ENCODE measurements around the gene SHROOM1.
"Not testable (repeated sequence)": the region's sequence is repeated elsewhere in the genome, so short reads cannot be mapped to it uniquely, and the experiment has no call there.

Gene SHROOM1

DNA sequence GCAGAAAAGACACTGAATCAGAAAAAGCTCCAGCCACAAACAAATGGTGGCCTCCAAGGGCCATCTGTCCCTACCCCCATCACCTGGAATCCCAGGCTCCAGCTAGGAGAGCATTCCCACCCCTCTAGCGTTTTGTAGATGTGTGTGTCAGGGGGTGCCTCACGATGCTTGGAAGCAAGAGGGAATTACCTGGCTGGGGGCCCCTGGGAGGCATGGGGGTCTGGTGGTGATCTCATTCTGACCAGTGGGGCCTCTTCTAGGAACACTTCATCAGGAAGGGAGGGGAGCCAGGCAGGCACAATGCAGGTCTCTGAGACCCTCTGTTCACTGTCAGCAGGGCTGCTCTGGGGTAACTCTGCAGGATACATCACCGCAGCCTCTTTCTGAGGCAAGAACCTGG lies 6.0 kb downstream of the SHROOM1 start:
- no peak for DNase-seq

DNA sequence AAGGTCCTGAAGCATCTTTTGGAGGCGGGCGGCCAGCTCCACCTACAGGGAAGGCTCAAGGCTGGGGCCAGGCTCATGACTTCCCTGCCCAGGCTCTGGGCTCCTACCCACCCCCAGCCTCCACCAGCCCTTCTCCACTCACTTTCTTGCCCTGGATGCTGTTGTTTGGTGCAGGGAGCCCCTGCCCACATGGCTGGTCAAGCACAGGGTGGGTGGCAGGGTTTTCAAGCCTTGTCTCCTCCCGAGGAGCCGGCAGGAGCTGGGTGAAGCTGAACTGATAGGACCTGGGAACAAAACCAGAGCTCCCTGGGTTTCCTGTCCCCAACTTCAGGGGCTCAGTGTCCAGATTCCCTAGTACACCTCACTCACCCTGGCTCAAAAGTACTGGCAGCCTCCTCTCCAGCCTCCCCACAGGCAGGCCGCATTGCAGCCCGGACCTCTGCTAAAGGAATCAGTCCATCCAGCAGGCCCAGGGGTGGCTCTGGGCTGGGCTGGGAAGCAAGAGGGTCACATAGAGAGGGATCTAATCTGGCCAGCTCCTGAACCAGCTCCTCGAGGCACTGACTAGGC lies 6.9 kb downstream of the SHROOM1 start:
- DNase-seq = no peak

DNA sequence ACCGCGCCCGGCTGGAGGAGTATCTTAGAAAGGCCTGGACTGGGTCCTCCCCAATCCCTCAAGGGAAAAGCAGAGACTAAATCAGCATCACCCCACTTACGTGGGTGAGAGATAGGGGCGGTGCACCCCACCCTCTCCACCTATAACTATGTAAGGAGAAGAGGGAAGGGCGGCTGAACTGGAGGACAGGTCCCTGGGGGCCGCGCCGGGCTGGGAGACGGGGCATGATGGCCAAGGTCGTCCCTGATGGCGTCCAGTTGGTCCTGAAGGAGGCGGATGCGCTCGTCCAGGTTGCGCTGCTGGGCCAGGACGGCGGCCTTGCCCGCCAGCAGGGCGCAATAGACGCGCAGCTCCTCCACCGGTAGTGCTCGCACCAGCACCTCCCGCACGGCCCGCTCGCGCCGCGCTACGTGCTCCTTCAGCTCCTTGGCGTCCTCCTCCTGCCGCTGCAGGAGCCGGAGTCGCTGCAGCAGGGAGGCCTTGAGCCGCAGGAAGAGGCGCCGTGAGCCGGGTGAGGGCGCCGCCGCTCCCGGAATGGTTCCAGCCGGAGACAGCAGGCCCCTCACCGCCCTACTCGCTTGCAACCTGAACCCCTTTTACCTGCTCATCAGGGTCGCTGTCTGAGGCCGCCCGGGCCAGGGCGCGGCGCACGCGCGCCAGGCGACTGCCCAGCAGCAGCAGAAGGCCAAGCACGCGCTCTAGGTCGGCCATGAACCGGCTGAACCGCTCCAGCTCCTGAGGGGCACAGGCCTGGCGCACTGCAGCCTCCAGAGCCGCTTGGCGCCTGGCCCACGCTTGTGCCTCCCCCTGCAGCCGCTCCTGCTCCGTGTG lies 7.6 kb downstream of the SHROOM1 start:
- peak; percentile 21 for DNase-seq

DNA sequence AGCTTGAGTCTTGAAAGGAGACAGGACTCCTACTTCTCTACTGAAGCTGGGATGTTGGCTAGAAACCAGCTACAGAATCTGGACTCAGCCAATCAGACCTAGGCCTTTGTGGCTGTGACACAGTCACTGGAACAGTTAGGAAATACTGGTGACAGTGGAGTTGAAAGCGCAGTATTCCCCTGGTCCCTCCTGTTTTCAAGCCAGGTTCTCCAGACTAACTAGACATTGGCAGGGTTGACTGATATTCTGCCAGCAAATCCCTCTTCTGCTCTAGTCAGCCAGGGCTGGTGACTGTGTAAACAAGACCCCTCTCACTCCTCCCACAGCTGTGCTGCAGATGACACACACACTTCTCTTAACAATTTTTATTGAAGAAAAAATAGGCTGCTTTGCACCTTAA lies 8.7 kb downstream of the SHROOM1 start:
- peak; percentile 36 for DNase-seq

DNA sequence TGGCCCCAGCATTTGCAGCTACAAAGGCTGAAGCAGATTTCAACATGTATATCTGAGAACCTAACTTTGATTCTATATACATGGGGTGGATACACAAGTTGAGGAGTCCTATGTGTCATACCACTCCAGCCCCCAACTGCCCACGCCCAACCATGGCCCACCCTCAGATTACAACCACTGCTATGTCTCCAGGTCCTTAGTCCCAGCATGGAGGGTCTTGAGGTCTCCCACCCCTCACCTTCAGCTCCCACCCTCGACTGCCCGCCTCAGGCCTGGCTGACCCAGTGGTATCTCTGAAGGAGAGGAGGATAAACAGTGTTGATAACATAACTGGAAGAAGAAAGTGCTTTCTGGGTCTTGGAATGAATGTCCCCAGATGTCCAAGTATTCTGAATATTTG lies 9.1 kb downstream of the SHROOM1 start:
- DNase-seq = no peak

DNA sequence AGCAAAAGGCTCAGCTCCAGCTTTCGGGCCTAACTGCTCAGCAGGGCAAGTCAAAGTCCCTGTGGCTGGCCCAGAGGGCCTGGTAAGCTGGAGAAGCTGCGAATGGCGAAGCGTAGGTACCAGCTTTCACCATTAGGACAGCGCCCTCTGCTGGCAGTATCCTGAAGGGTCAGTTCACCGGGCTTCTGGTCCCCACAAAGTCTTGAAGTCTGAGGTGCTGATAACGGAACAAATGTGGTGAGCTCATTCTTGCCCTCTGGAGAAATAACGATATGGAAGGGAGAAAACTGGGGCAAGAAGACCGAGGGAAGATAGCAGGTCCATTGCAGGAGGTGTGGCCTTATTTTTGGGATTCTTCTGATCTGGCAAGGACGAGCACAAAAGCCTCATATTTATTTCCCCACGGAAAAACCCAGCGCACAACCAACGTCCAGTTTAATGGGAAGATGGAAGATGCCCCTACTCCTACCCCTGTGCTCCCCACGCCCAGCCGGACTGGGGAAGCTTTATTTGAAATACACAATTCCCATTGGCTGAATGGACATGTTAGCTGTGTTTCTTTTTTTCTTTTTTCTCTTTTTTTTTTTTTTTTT lies 10.2 kb downstream of the SHROOM1 start:
- peak; percentile 84 for DNase-seq

DNA sequence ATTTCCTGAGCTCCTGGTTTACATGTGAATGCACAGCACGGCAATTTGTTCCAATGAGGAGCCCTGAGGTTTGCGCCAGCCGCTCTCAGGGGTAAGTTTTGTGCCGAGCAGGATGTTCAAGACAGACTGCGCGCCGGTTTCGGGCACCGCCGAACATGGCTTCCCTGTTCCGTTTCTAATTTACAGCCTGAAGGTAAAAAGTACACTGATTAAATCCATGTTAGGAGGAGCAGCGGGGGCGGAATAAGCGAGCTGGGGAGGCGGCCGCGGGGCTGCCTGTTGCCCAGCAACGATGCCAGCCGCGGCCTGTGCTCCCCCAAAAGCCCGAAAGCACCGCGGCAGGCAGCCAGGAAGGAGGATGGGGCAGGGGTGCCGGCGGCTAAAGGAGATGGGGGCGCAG lies 11.0 kb downstream of the SHROOM1 start:
- DNase-seq = no peak

DNA sequence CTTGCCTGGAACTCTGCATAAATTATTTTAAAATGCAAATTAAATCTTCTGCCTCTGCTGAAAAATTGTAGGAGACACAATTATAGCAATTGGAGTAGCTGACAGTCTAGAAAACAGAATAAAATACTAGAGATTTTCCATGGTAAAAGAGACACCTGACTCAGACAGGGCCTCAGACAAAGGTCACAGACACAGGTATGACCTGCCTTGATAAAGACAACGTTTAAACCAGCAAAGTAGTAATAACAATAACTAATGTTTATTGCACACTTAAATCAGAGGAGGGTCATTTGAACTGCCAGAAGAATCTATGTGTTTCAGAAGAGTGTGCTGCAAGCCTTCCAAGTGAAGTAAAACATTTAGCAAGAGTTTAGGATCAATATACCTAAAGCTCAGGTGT lies 13.4 kb downstream of the SHROOM1 start:
- DNase-seq = no peak

DNA sequence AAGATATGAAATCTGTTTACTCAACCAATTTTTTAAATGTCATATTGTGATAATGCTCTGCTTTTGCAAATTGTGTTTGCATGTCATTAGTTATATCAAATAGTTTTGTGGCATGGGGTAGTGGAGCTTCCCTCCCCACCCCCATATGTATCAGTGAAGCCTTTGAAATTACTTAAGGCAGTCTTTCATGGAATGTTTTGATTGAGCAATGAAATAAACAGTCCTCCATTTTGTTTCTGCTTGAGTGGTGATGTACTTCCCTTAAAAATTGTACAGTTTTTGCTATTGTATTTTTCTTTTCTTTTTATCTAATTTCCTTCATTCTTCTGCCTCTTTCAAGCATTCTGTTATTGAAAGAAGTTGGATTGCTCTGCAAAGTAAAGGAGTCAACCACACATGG lies 13.9 kb downstream of the SHROOM1 start:
- DNase-seq = no peak

DNA sequence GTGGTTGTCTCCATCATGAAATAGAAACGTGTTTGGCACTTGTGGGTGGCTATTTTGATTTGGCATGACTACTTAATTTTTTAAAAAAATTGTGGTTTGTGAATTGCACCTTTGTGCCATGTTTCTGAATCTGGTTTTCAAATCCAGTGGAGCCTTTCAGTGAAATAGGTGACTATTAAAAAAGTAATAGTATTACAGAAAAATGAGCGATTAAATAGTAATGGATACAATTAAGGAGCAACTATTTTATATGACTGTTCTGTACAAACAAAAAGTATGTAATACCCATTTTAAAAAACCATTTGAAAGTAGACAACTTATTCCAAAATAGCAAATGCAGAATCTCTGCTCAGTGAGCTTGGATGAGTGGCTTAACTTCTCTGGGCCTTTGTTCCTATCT lies 14.4 kb downstream of the SHROOM1 start:
- DNase-seq = no peak

DNA sequence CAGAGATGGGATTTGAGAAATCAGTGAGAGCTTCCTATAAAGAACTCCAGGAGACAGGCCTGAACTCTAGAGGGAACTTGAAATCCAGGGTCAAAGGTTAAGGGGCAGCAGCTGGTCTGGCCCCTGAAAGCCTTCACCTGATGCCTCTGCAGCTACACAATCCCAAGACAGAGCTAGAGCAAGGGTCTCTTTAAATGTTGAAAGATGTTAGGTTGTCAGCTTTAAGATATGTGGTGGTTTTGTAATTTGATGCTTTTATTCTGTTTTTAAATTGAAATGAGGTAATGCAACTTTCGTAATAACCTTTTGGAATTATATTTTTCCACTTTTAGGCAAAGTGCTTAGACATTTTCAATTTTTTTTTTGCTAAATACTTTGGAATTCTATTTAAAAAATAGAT lies 15.0 kb downstream of the SHROOM1 start:
- peak; percentile 25 for DNase-seq

DNA sequence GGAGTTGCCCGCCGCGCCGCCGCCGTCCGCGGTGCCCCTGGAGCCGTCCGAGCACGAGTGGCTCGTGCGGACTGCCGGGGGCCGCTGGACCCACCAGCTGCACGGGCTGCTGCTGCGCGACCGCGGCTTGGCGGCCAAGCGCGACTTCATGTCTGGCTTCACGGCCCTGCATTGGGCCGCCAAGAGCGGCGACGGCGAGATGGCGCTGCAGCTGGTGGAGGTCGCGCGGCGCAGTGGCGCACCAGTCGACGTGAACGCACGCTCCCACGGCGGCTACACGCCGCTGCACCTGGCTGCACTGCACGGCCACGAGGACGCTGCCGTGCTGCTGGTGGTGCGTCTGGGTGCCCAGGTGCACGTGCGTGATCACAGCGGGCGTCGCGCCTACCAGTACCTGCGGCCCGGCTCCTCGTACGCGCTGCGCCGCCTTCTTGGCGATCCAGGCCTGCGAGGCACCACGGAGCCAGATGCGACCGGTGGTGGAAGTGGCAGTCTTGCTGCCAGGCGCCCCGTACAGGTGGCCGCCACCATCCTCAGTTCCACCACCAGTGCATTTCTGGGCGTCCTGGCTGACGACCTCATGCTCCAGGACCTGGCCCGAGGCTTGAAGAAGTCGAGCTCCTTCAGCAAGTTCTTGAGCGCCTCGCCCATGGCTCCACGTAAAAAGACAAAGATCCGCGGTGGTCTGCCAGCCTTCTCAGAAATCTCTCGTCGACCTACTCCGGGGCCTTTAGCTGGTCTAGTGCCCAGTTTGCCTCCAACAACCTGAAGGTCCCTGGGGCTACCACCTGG lies 15.7 kb downstream of the SHROOM1 start:
- no peak for DNase-seq

DNA sequence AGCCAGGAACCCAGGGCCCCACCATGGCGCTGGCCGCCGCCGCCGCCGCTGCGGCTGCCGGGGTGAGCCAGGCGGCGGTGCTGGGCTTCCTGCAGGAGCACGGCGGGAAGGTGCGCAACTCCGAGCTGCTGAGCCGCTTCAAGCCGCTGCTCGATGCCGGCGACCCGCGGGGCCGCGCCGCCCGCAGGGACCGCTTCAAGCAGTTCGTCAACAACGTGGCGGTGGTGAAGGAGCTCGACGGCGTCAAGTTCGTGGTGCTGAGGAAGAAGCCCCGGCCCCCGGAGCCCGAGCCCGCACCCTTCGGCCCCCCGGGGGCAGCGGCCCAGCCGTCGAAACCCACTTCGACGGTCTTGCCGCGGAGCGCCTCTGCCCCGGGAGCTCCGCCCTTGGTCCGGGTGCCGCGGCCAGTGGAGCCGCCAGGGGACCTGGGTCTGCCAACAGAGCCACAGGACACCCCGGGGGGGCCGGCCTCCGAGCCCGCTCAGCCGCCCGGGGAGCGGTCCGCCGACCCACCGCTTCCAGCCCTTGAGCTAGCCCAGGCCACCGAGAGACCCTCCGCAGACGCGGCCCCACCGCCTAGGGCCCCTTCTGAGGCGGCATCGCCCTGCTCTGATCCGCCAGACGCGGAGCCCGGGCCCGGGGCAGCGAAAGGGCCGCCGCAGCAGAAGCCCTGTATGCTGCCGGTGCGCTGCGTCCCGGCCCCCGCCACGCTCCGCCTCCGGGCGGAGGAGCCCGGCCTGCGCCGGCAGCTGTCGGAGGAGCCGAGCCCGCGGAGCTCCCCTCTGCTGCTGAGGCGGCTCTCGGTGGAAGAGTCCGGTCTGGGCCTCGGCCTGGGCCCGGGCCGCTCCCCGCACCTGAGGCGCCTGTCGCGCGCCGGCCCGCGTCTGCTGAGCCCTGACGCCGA lies 16.6 kb downstream of the SHROOM1 start:
- DNase-seq = no peak

DNA sequence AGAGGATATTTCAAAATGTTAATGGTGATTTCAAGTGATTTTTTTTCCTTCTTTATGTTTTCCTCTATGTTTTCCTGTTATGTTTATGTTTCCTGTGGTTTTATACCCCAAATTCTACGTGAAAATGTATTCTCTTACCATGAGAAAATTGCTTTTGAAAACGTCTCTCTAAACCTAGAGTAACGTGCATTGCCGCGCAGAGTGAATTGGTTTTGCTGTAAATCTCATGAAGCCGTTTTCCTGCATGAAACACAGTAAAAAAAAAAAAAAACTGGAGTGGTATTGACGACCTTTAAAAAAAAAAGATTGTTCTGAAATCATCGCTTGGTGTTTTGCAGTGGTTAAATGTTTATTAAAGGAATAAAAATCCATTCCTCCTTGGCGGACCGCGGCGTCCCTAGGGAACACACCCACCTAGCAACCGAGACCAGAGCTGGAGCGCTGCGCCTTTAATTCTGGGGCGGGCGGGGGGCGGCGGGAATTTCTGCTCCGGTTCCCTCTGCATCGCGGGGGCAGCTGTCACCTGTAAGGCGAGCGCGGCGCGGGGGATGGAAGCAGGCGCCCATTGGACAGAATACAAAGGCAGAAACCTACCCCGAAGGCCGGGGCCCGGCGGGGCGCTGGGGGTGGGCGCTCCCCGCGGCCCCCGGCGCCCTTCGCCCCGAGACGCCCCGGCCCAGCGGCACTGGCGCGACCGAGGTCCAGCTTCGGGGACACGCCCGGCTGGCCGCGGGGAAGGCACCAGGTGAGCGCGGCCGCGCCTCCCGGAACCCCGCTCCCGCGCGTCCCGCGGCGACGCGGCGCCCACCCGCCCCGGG lies 17.5 kb downstream of the SHROOM1 start, which contains the start of gene SOWAHA:
Gene SOWAHA (plus strand): TSS at position 522 of the 818 bp plus-strand sequence. CDS start 320 bp downstream, outside the sequence.
- no peak for DNase-seq

DNA sequence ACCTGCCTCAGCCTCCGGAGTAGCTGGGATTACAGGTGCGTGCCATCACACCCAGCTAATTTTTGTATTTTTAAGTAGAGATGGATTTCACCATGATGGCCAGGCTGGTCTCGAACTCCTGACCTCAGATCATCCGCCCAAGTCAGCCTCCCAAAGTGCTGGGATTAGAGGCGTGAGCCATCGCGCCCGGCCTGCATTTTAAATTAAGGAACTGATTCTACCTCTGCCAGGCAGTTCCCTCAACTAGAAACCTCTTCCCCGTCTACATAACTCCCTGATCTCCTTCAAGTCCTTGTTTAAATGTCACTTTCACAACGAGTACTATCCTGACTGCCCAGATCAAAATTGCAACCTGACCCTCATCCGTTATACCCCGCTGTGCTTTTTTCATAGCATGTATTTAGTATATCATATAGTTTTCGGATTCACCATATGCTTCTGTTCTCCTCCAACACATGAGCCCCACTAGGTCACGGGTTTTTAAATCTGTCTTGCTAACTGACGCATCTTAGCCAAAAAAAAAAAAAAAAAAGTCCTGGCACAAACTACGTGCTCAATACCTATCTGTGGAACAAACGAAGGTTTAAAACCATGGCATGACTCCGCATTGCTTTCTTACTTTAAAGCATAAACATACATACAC lies 18.2 kb downstream of the SHROOM1 start:
- no peak for DNase-seq

DNA sequence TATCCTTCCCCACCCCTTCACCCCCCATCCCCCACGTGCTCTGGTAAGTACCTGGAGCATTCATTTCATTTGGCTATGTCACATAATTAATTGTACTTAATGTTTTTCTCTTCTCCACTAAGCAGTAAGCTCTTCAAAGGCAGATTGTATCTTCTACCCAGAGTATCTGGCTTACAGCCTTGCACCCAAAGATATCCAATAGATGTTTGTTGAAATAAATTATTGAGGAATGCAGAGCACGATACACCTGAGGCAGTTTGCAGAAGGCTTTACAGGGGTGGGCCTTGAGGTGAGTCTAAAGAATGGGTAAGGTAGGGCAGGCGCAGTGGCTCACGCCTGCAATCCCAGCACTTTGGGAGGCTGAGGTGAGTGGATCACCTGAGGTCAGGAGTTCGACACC lies 19.8 kb downstream of the SHROOM1 start:
- DNase-seq = no peak

DNA sequence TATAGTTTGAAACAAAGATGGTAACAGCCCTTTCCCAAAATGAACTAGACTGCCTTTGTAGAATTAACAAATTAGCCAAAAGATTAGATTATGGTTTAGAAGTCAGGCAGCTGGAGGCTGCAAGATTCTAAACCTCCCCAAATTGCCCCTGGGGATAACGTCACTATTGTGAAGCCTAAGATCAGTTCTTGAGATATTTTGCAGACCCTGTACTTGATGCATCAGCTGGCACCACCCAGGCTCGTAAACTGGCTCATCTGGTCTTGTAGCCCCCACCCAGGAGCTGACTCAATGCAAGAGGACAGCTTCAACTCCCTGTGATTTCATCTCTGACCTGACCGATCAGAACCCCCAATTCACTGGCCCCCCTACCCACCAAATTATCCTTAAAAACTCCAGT lies 21.6 kb downstream of the SHROOM1 start:
- no peak for DNase-seq

DNA sequence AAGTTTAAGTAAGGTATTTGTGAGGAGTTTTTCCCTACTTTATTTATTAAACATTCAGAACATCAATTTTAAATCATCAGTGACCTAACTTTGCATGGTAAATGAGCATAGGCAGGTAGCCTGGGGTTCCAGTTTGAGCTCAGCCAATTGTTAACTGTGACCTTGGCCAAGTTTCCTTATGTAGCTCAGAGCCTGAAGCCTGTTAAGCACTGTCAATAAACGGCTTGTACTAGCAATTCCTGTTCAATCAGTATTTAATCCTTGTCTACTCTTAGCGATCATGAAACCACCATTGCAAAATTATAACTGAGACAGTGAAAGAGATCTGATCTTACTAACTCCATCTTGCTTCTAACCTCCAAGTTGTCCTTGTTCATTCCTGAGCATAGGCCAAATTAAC lies 22.0 kb downstream of the SHROOM1 start:
- DNase-seq = no peak

DNA sequence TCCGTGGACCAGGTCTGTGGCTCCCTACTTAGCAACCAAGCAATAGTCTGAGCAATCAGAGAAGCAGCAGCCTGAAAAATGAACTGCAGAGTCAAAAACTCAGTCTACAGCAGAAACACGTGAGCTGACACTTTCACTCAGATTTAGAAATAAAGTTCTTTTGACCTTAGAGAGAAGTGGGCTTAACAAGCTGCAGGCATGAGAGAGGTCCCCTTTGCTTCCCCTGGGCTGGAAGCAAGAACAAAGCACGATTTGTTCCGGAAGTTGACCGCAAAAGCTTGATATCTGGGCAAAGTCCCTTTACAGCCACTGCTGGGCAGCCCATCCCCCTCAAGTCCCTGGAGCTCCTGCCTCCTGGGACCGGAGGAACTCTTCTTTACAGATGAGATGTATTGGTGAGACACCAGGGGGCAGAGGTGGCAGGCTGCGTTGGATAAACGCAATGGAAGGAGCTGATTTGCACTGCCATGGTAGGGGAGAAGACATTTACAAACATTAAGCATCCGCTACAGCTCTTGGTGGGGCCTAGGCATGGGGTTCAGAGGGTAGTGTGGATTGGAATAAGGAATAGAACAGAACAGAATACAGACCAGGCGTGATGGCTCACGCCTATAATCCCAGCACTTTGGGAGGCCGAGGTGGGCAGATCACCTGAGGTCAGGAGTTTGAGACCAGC lies 23.1 kb downstream of the SHROOM1 start:
- no peak for DNase-seq

DNA sequence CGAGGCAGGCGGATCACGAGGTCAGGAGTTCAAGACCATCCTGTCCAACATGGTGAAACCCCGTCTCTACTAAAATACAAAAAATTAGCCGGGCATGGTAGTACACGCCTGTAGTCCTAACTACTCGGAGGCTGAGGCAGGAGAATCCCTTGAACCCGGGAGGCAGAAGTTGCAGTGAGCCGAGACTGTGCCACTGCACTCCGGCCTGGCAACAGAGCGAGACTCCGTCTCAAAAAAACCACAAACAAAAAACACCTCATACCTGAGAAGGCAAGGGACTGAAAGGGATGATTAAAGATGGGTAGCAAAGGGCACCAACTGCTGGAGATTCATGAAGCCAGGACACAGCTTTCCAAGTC lies 23.7 kb downstream of the SHROOM1 start:
- not testable (repeated sequence) for DNase-seq
